Lower leg skin (tissue), 3 donors: ENCODE measurements around the gene EVI2A.

Experiments
- POLR2A ChIP-seq, 2 donors: fragments of 450-650 bp; IDR thresholded peaks; one replicate each; pipeline ENCODE4 v1.6.1; 2016 to 2017; ENCODE audit warnings: antibody characterized with exemption in 2 of 2, mild to moderate bottlenecking in 1 of 2, moderate library complexity in 1 of 2
- TF ChIP-seq, protein P1 (sequence below), 3 donors: fragments of 450-650 bp; IDR thresholded peaks; one replicate each; pipeline ENCODE4 v1.5.1; 2016; ENCODE audit warnings: antibody characterized with exemption in 3 of 3, mild to moderate bottlenecking in 3 of 3, moderate library complexity in 2 of 3

DNA sequence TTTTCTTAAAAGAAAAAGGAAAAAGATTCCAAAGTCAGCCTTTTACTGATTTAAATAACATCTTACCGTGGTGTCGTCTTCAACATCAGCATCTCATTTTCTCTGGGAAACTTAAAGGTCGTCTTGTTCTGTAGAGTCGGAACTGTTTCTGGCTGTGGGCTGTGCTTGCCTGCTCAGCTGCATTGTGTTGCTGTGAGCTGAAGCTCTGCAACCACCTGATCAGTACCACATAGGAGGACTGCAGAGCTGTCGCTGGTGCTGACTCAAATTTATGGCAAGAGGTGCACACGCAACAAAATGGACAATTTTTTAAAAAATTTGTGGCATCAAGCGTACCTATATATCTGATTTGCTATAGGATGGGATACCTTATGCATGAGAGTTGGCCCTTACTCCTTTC lies 24.3 kb downstream of the EVI2A start, which contains the start of gene OMG:
- TF ChIP-seq, protein P1, sequence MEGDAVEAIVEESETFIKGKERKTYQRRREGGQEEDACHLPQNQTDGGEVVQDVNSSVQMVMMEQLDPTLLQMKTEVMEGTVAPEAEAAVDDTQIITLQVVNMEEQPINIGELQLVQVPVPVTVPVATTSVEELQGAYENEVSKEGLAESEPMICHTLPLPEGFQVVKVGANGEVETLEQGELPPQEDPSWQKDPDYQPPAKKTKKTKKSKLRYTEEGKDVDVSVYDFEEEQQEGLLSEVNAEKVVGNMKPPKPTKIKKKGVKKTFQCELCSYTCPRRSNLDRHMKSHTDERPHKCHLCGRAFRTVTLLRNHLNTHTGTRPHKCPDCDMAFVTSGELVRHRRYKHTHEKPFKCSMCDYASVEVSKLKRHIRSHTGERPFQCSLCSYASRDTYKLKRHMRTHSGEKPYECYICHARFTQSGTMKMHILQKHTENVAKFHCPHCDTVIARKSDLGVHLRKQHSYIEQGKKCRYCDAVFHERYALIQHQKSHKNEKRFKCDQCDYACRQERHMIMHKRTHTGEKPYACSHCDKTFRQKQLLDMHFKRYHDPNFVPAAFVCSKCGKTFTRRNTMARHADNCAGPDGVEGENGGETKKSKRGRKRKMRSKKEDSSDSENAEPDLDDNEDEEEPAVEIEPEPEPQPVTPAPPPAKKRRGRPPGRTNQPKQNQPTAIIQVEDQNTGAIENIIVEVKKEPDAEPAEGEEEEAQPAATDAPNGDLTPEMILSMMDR (IDR thresholded peaks at IDR 0.05): no peak
- no peak for TF ChIP-seq POLR2A (IDR thresholded peaks at IDR 0.05)
